Activated CD4-positive, alpha-beta T cell treated with anti-CD3 and anti-CD28 coated beads, Interleukin-10, Interleukin-2, amounts not matched to agents 100 ng/mL and 50 ng/mL, durations not matched to agents 16 hours and 8 hours (primary cell): ENCODE measurements around the gene GXYLT2.
"Not testable (repeated sequence)": the region's sequence is repeated elsewhere in the genome, so short reads cannot be mapped to it uniquely, and the experiment has no call there.

Experiments
- DNase-seq: peaks from one replicate; pipeline ENCODE4 v3.0.0-alpha.2; 2020

Gene GXYLT2

GRCh38 chr3:72976281-72976741 is 88.5 kb downstream of the GXYLT2 start:
- no peak for DNase-seq

GRCh38 chr3:72977060-72977808 is 89.4 kb downstream of the GXYLT2 start:
- peak; percentile 73 for DNase-seq

- DNase-seq, result no peak
These were observed 94.9 kb downstream of the GXYLT2 start for GRCh38 chr3:72982609-72983366.

- DNase-seq, result no peak
These were observed 97.7 kb downstream of the GXYLT2 start for GRCh38 chr3:72985576-72985975.

- no peak for DNase-seq
These were observed 103.0 kb downstream of the GXYLT2 start for GRCh38 chr3:72990701-72991395.

GRCh38 chr3:72991522-72991921 is 103.7 kb downstream of the GXYLT2 start:
- no peak for DNase-seq

GRCh38 chr3:72993391-72993790 is 105.5 kb downstream of the GXYLT2 start:
- DNase-seq, result no peak

GRCh38 chr3:72995337-72995736 is 107.5 kb downstream of the GXYLT2 start:
- no peak for DNase-seq

- DNase-seq, result no peak
These were observed 108.3 kb downstream of the GXYLT2 start for GRCh38 chr3:72996121-72996472.

DNA sequence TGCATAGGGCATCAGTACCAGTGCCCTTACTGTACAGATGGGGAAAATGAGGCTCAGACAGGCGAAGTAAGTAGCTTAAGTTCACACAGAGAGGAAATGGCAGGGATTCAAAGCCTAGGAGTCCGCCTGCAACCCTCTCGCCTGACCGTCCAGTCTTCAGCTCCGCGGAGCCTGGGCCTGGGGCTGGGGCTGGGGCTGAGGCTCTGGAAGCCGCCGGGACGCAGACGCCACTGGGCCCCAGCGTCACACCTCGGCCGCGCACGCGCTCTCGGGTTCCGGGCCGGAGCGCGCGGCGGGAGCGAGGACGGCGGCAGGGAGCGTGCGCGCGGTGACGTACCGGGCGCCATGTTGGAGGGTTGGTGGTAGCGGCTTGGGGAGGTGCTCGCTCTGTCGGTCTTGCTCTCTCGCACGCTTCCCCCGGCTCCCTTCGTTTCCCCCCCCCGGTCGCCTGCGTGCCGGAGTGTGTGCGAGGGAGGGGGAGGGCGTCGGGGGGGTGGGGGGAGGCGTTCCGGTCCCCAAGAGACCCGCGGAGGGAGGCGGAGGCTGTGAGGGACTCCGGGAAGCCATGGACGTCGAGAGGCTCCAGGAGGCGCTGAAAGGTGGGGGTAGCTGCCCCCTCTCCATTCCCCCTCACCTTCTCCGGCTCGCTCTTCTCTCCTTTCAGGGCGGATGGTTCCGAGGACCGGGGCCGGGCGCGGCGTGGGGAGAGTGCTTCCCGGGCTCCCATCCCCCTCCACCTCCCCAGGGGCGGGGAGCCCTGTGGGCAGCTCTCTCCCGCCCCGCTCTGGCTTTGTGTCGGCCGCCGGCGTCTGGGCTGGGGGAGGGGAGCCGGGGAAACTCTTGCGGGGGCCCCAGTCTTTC is 108.9 kb downstream of the GXYLT2 start, which contains the start of gene PPP4R2:
Gene PPP4R2, plus strand, starts transcription at position 339 of the 861 bp plus-strand sequence. Its CDS starts 227 bp downstream, at position 566.
- DNase-seq, result peak; percentile 93

GRCh38 chr3:72997421-72997961 is 109.6 kb downstream of the GXYLT2 start:
- peak; percentile 71 for DNase-seq

- DNase-seq, result no peak
These were observed 110.6 kb downstream of the GXYLT2 start for GRCh38 chr3:72998466-72998865.

DNA sequence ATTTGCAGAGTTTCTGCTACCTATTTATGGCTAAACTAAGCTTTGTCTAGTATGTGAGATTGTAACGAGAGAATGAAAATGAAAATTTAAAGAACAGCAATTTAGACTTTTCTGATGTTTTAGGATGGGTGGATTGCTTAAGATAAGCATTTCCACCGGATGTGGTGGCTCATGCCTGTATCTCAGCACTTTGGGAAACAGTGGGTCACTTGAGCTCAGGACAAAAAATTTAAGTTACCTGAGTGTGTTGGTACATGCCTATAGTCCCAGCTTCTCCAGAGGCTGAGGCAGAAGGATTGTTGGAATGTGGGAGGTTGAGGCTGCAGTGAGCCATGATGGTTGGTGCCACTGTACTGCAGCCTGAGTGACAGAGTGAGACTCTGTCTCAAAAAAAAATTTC is 112.1 kb downstream of the GXYLT2 start:
- peak; percentile 52 for DNase-seq

- DNase-seq, result not testable (repeated sequence)
These were observed 115.2 kb downstream of the GXYLT2 start for GRCh38 chr3:73003050-73003449.

GRCh38 chr3:73004316-73004715 is 116.5 kb downstream of the GXYLT2 start:
- no peak for DNase-seq

GRCh38 chr3:73007992-73008712 is 120.3 kb downstream of the GXYLT2 start:
- peak; percentile 33 for DNase-seq

DNA sequence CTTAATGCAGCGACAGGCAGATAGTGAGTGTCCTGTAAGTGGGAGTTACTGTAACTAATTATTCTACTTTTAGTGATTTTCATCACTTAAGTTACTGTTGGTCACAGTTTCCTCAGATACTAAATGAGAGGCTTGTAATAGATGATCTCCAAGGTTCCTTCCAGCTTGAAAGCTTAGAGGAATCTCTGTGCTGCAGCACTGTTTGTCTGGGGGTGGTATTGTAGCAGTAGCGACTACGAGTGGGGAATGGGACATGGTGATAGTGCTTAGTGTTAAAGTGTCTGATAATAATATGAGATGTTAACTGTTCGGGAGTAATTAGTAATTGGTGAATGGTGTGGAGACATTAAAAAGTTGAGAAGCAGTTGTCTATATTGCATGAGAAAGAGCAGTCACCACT is 121.2 kb downstream of the GXYLT2 start:
- DNase-seq, result no peak

DNA sequence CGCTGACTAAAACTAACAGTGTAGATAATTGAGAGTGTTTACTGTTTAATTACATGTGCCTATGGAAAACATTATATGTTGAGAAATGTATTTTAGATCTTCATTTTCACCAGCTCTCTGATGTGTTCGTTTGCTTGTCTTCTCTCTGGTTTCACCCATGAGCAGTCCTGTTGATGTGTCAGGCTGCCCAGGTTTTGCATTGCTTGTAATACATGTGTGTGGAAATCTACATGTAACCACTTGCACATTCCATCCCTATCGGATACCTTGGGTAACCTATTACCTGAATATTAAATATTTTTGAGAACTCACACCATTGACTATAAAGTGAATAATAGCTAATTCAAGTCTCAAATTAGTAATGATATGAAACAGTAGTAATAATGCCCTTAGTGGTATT is 121.9 kb downstream of the GXYLT2 start:
- no peak for DNase-seq

DNA sequence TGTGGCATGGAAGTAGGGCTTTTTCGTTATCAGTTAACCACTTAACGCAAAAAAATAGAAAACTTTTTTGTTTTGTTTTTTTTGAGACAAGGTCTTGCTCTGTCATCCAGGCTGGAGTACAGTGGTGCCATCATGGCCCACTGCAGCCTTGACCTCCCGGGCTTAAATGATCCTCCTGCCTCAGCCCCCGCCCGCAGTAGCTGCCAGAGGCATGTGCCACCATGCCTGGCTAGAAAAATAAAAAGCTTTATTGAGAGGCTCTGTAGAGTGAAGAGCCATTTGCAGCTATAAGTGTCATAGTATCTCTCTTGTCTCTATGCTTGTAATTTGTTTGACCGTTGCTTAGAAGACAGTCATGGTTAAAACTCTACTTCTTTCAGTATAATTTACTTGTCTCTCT is 122.3 kb downstream of the GXYLT2 start:
- DNase-seq, result no peak

DNA sequence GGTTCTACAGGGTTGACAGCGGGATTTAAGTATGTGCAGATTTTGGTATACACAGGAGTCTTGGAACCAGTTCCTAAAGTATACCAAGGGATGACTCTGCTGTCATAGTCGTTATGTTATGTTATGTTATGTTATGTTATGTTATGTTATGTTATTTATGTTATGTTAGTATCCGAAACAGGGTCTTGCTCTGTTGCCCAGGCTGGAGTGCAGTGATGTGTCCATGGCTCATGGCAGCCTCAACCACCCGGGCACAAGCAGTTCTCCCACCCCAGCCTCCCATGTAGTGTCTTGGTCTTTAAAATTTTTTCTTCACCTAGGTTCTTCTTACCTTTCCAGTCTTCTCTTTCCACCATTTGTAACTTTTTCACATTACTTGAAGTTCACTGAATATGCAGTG is 130.5 kb downstream of the GXYLT2 start:
- no peak for DNase-seq

GRCh38 chr3:73018790-73019441 is 131.1 kb downstream of the GXYLT2 start:
- no peak for DNase-seq
